ENCODE data around the gene CXorf66. TPM values are rescaled to one million over a fixed set of nuclear protein-coding genes. Genes with fewer than 3 reads are reported as not detected.

The CXorf66 gene, protein sequence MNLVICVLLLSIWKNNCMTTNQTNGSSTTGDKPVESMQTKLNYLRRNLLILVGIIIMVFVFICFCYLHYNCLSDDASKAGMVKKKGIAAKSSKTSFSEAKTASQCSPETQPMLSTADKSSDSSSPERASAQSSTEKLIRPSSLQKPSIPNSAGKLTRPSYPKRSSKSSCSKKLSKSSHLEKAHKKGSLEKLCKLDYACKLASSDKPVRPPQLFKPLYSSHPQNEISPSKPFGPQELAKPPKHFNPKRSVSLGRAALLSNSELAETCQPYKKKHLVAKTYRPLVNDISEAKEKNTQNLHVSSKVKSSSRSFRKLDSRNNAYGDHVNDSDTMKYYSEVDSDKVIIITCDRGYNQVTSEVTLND
- total RNA-seq, result not detected
- long read RNA-seq, result 0 reads

- intact Hi-C loops (cut with micrococcal nuclease), result no loop called here
- Histone ChIP-seq H3K9me3 (replicated peaks) (no peaks in the 10 kb centered on the region), H3K36me3 (no peaks in the 10 kb centered on the region), H3K4me1 (no peaks in the 10 kb centered on the region), H3K27me3 (ENCODE audit: low read depth) (peaks cover 15% of the 10 kb centered on the region), H3K4me3 (no peak within 1 kb of the TSS), H3K27ac (replicated peaks) (no peak within 1 kb of the TSS)
- DNase-seq, result no peak
- TF ChIP-seq CTCF (IDR thresholded peaks at IDR 0.05; ENCODE audit: borderline replicate concordance), result no peak
Measured at GRCh38 chrX:139965421-139965820, at the start of gene CXorf66. TSS of gene CXorf66 (minus strand) at chrX:139965521. CDS start at chrX:139965496, 25 bp downstream.

GRCh38 chrX:139982856-139983255, 17.5 kb upstream of the CXorf66 start:
- Histone ChIP-seq H3K4me3 (no peak overlapping the region), H3K36me3 (no peaks in the 10 kb centered on the region), H3K4me1 (no peaks in the 10 kb centered on the region), H3K27ac (replicated peaks) (no peak overlapping the region), H3K27me3 (ENCODE audit: low read depth) (no peaks in the 10 kb centered on the region), H3K9me3 (replicated peaks) (no peaks in the 10 kb centered on the region)
- DNase-seq, result no peak
- no peak for TF ChIP-seq CTCF (IDR thresholded peaks at IDR 0.05; ENCODE audit: borderline replicate concordance)
- intact Hi-C loops (cut with micrococcal nuclease), result no loop called here

DNA sequence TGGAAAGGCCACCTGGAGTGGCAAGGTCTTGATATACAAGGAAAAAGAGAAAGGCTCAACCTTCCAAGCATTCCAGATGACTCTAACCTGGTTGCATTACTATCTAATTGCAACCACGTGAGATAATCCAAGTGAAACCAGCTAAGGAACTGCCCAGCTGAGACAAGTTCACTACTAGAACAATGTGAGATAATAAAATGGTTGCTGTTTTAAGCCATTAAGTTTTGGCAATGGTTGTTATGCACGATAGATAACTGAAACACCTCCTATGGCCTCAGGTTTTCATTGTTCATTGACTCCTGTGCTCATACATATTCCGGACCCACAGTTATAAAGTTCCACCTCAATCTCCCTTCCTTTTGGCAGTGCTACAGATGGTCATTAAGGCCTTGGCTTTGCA, 9.2 kb upstream of the CXorf66 start:
- Histone ChIP-seq H3K27me3 (ENCODE audit: low read depth) (peaks cover 11% of the 10 kb centered on the region), H3K4me3 (no peak overlapping the region), H3K36me3 (no peaks in the 10 kb centered on the region), H3K9me3 (replicated peaks) (no peaks in the 10 kb centered on the region), H3K27ac (replicated peaks) (no peak overlapping the region), H3K4me1 (no peaks in the 10 kb centered on the region)
- DNase-seq, result no peak
- intact Hi-C loops (cut with micrococcal nuclease), result no loop called here
- TF ChIP-seq CTCF (IDR thresholded peaks at IDR 0.05; ENCODE audit: borderline replicate concordance), result no peak

- no peaks in the 10 kb centered on the region for H3K4me1 ChIP-seq
- peaks cover 17% of the 10 kb centered on the region for H3K27me3 ChIP-seq (ENCODE audit: low read depth)
- DNase-seq, result no peak
- no peak overlapping the region for H3K4me3 ChIP-seq
- H3K36me3 ChIP-seq, result no peaks in the 10 kb centered on the region
- intact Hi-C loops (cut with micrococcal nuclease), result no loop called here
- no peak overlapping the region for H3K27ac ChIP-seq (replicated peaks)
- no peak for TF ChIP-seq CTCF (IDR thresholded peaks at IDR 0.05; ENCODE audit: borderline replicate concordance)
- no peaks in the 10 kb centered on the region for H3K9me3 ChIP-seq (replicated peaks)
Measured at GRCh38 chrX:139972629-139973624, 7.6 kb upstream of the CXorf66 start.

GRCh38 chrX:139972113-139972512, 6.8 kb upstream of the CXorf66 start:
- intact Hi-C loops (cut with micrococcal nuclease), result no loop called here
- Histone ChIP-seq H3K4me3 (no peak overlapping the region), H3K36me3 (no peaks in the 10 kb centered on the region), H3K27ac (replicated peaks) (no peak overlapping the region), H3K27me3 (ENCODE audit: low read depth) (peaks cover 17% of the 10 kb centered on the region), H3K9me3 (replicated peaks) (no peaks in the 10 kb centered on the region), H3K4me1 (no peaks in the 10 kb centered on the region)
- DNase-seq, result no peak
- no peak for TF ChIP-seq CTCF (IDR thresholded peaks at IDR 0.05; ENCODE audit: borderline replicate concordance)
